Uterus (tissue), 2 donors: ENCODE measurements around the gene SLC22A12.
A peak's percentile ranks its signal among the peaks of the same experiment; 100 is the strongest.

Experiments
- CTCF ChIP-seq, 4 experiments: fragments of 200-600 bp in 2 of 4; fragments of 450-650 bp in 2 of 4; sonication (generic) in 2 of 4; IDR thresholded peaks; one replicate each; pipeline ENCODE4 v1.5.1; 2016 to 2019; ENCODE audit warnings: antibody characterized with exemption in 4 of 4, mild to moderate bottlenecking in 2 of 4, moderate library complexity in 1 of 4
- POLR2A ChIP-seq, 2 donors: fragments of 450-650 bp; IDR thresholded peaks; one replicate each; pipeline ENCODE4 v1.6.1; 2016; ENCODE audit warnings: antibody characterized with exemption in 2 of 2, mild to moderate bottlenecking in 1 of 2, moderate library complexity in 1 of 2

- TF ChIP-seq CTCF (IDR thresholded peaks at IDR 0.05), result peak in 1 of 4 experiments; percentile 6
- no peak for TF ChIP-seq POLR2A (IDR thresholded peaks at IDR 0.05)
Observed at GRCh38 chr11:64650923-64651523, 60.0 kb downstream of the SLC22A12 start.
